ENCODE data around the gene RNF130.

DNA sequence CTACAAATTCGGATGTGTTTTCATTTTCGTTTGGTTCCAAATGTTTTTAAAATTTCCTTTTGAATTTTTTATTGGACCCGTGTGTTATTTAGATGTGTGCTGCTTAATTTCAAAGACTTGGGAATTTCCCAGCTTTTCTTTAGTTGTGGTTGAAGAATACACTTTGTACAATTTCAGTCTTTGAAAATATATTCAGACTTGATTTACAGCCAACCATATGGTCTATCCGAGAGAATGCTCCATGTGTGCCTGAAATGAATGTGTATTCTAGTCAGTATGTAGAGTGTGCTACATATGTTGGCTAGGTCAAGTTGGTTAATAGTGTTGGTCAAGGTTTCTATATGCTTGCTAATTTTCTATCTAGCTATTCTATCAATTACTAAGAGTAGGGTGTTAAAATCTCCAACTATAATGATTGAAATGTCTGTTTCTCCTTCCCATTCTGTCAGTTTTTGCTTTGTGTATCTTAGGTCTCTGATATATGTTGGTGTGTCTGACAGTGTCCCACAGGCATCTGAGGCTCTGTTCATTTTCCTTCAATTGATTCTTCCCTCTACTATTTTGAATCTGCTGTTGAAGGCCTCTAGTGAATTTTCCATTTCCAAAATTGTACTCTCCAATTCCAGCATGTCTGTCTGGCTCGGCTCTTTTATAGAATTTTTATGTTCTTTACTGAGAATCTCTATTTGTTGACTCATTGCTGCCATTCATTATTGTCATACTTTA is 36.2 kb downstream of the RNF130 start:
- TF ChIP-seq, protein P1, sequence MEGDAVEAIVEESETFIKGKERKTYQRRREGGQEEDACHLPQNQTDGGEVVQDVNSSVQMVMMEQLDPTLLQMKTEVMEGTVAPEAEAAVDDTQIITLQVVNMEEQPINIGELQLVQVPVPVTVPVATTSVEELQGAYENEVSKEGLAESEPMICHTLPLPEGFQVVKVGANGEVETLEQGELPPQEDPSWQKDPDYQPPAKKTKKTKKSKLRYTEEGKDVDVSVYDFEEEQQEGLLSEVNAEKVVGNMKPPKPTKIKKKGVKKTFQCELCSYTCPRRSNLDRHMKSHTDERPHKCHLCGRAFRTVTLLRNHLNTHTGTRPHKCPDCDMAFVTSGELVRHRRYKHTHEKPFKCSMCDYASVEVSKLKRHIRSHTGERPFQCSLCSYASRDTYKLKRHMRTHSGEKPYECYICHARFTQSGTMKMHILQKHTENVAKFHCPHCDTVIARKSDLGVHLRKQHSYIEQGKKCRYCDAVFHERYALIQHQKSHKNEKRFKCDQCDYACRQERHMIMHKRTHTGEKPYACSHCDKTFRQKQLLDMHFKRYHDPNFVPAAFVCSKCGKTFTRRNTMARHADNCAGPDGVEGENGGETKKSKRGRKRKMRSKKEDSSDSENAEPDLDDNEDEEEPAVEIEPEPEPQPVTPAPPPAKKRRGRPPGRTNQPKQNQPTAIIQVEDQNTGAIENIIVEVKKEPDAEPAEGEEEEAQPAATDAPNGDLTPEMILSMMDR (IDR thresholded peaks at IDR 0.05), result no peak
- TF ChIP-seq POLR2A (IDR thresholded peaks at IDR 0.05), result no peak

Measured in vagina (tissue), 2 donors.